HCT116 (cell line): ENCODE data around the gene MSL1.
A peak's percentile ranks its signal among the peaks of the same experiment; 100 is the strongest.

ENCODE experiments used
- CBX3 ChIP-seq: IDR thresholded peaks from 2 replicates; pipeline ENCODE4 v1.6.1; 2012; ENCODE audit warnings: low read depth
- CEBPB ChIP-seq: IDR thresholded peaks from 2 replicates; pipeline ENCODE4 v1.6.1; 2012; ENCODE audit warnings: low read depth
- EGR1 ChIP-seq: IDR thresholded peaks from 2 replicates; pipeline ENCODE4 v1.6.1; 2012; ENCODE audit warnings: low read depth
- EZH2 ChIP-seq: fragments of 200-600 bp; sonication (generic); IDR thresholded peaks from 2 replicates; pipeline ENCODE4 v1.6.1; 2017; ENCODE audit warnings: antibody characterized with exemption, mixed run types
- POLR2AphosphoS5 ChIP-seq: IDR thresholded peaks from 2 replicates; pipeline ENCODE4 v1.6.1; 2011; ENCODE audit warnings: mild to moderate bottlenecking, low read depth, low read length, moderate library complexity
- TF ChIP-seq, protein P1 (sequence below): IDR thresholded peaks from 2 replicates; pipeline ENCODE4 v1.6.1; 2012; ENCODE audit warnings: low read depth
- TF ChIP-seq, protein P2 (sequence below), 3 experiments: fragments of 200-600 bp in 1 of 3; sonication (generic) in 1 of 3; IDR thresholded peaks in 2 of 3; conservative IDR thresholded peaks in 1 of 3; 2 replicates each; pipeline ENCODE4 v1.5.1; 2012 to 2017; ENCODE audit warnings: low read depth in 2 of 3, low read length in 2 of 3, antibody characterized with exemption in 1 of 3, borderline replicate concordance in 1 of 3, control low read depth in 1 of 3, mild to moderate bottlenecking in 1 of 3, mixed read lengths in 1 of 3, mixed run types in 1 of 3, moderate library complexity in 1 of 3; ENCODE audit not compliant: insufficient read depth in 1 of 3
- TF ChIP-seq, protein P3 (sequence below): IDR thresholded peaks from 2 replicates; pipeline ENCODE4 v1.6.1; 2012

DNA sequence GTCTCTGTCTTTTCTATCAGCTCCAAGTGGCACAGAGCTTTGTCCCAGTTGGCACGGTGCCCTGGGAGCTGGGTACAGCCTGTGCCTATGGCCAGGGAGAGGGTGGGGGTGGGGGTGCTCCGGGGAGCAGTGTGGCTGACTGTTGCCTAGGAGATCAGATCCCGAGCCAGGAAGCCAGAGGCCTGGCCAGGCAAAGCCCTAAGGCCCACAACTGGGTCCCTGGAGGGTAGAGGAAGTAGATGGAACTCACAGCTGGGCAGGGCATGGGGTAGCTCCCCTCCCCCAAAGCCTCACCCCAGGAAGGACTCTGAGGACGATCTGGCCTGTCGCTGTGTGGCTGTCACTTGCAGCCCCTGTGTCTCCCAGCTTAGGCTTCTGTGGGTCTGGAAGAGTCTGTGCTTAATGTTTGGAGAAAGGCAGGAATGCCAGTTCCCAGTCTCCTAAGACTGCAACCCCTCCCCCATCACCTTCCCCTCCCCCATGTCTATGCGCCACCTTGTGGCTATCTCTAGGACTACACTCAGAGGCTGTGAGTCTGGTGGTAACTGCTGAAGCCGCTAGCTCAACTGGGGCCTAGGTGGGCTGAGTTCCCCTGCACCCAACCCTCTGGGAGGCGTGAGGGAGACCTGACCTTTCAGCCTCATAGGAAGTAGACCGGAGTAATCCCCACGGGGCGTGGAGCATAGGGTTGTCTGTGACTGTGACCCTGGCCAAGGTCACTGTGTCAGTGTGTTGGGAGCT is 46.4 kb upstream of the MSL1 start:
- TF ChIP-seq POLR2AphosphoS5 = no peak
- no peak for TF ChIP-seq CEBPB
- TF ChIP-seq CBX3 = no peak
- TF ChIP-seq EZH2 = no peak
- TF ChIP-seq, protein P1, sequence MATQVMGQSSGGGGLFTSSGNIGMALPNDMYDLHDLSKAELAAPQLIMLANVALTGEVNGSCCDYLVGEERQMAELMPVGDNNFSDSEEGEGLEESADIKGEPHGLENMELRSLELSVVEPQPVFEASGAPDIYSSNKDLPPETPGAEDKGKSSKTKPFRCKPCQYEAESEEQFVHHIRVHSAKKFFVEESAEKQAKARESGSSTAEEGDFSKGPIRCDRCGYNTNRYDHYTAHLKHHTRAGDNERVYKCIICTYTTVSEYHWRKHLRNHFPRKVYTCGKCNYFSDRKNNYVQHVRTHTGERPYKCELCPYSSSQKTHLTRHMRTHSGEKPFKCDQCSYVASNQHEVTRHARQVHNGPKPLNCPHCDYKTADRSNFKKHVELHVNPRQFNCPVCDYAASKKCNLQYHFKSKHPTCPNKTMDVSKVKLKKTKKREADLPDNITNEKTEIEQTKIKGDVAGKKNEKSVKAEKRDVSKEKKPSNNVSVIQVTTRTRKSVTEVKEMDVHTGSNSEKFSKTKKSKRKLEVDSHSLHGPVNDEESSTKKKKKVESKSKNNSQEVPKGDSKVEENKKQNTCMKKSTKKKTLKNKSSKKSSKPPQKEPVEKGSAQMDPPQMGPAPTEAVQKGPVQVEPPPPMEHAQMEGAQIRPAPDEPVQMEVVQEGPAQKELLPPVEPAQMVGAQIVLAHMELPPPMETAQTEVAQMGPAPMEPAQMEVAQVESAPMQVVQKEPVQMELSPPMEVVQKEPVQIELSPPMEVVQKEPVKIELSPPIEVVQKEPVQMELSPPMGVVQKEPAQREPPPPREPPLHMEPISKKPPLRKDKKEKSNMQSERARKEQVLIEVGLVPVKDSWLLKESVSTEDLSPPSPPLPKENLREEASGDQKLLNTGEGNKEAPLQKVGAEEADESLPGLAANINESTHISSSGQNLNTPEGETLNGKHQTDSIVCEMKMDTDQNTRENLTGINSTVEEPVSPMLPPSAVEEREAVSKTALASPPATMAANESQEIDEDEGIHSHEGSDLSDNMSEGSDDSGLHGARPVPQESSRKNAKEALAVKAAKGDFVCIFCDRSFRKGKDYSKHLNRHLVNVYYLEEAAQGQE = no peak
- TF ChIP-seq, protein P2, sequence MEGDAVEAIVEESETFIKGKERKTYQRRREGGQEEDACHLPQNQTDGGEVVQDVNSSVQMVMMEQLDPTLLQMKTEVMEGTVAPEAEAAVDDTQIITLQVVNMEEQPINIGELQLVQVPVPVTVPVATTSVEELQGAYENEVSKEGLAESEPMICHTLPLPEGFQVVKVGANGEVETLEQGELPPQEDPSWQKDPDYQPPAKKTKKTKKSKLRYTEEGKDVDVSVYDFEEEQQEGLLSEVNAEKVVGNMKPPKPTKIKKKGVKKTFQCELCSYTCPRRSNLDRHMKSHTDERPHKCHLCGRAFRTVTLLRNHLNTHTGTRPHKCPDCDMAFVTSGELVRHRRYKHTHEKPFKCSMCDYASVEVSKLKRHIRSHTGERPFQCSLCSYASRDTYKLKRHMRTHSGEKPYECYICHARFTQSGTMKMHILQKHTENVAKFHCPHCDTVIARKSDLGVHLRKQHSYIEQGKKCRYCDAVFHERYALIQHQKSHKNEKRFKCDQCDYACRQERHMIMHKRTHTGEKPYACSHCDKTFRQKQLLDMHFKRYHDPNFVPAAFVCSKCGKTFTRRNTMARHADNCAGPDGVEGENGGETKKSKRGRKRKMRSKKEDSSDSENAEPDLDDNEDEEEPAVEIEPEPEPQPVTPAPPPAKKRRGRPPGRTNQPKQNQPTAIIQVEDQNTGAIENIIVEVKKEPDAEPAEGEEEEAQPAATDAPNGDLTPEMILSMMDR (IDR thresholded peaks at IDR 0.05 in 2 of 3, conservative IDR thresholded peaks at IDR 0.05 in 1 of 3; ENCODE audit: borderline replicate concordance in 1 of 3, insufficient read depth in 1 of 3, low read depth in 2 of 3, low read length in 2 of 3) = peak in 2 of 3 experiments; percentile 90 to 91; a peak in 5 of 6 replicates
- no peak for TF ChIP-seq EGR1
- TF ChIP-seq, protein P3, sequence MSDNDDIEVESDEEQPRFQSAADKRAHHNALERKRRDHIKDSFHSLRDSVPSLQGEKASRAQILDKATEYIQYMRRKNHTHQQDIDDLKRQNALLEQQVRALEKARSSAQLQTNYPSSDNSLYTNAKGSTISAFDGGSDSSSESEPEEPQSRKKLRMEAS = no peak
